Fibroblast of upper back skin (primary cell): Measurements from ENCODE around the gene POGZ.
A peak's percentile ranks its signal among the peaks of the same experiment; 100 is the strongest.
"Not testable (repeated sequence)": the region's sequence is repeated elsewhere in the genome, so short reads cannot be mapped to it uniquely, and the experiment has no call there.

ENCODE experiments used
- DNase-seq: peaks from one replicate; pipeline ENCODE4 v3.0.0-alpha.2; 2013

Gene POGZ

GRCh38 chr1:151411884-151412283, 47.4 kb downstream of the POGZ start:
- no peak for DNase-seq

DNA sequence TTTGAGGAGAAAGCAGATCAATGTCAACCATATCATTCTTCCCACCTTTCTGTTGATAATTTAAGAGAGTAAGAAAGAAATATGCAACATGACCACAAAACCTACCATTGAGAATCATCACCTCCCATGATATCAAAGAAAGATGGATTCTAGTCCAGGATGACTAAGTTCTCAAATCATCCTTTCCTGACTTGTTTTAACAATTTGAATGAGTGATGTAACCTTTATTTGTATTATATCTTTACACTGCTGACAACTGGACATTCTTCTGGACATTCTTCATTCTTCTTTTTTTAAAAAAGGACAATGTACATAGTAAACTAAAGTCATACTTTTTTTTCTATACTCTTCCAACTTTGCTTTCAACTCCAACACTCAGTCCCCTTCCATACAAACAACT, 50.4 kb downstream of the POGZ start:
- DNase-seq = peak; percentile 70

GRCh38 chr1:151407304-151407703, 52.0 kb downstream of the POGZ start:
- no peak for DNase-seq

DNA sequence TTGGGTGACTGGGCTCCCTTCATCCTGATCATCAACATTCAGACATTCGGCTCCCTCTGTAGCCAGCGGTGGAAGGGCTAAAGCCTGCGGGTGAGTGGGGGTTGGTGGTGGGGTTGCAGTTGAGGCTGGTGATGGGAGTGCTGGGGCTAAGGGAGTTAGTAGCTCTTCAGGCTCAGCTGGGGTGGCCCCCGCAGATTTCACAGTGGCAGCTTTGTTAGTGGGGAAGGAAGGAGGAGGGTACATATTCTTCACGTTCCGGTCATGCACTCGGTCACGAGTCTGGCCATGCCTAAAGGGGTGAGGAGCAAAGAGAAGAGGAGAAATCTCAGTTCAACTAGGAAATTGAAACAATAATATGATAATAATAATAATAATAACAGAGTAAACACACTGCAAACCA, 53.1 kb downstream of the POGZ start:
- no peak for DNase-seq

GRCh38 chr1:151405187-151405951, 53.9 kb downstream of the POGZ start:
- DNase-seq = no peak

- DNase-seq = no peak
Observed at GRCh38 chr1:151403612-151404011, 55.7 kb downstream of the POGZ start.

DNA sequence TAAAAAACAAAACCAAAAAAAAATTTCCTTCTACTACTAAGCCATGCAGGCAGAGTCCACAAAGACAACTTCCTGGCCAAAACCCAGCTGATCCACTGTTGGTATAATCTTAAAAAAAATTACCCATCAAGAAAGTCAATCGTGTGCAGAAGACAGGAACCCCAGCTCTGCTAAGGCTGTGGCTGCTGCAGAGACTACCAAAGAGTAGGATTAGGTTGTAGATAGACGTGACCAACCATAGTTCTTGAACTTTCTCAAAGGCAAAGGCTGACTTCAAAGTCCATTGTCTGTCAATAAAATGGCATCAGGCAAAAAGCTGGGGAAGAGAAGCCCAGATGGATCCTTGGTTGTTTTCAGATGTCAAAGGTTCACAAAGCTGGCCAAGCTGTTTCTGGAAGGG, 56.5 kb downstream of the POGZ start:
- DNase-seq = no peak

GRCh38 chr1:151401860-151402259, 57.4 kb downstream of the POGZ start:
- DNase-seq = no peak

- DNase-seq = no peak
Observed at GRCh38 chr1:151401125-151401788, 58.0 kb downstream of the POGZ start.

GRCh38 chr1:151399324-151400171, 59.7 kb downstream of the POGZ start, which contains the start of gene PSMB4:
TSS of gene PSMB4 (plus strand) at chr1:151399573. CDS start at chr1:151399588, 15 bp downstream.
- DNase-seq = peak; percentile 93

- DNase-seq = not testable (repeated sequence)
Observed at GRCh38 chr1:151396265-151396664, 63.0 kb downstream of the POGZ start.

GRCh38 chr1:151393583-151393982, 65.7 kb downstream of the POGZ start:
- no peak for DNase-seq

GRCh38 chr1:151391079-151391563, 68.2 kb downstream of the POGZ start:
- no peak for DNase-seq

DNA sequence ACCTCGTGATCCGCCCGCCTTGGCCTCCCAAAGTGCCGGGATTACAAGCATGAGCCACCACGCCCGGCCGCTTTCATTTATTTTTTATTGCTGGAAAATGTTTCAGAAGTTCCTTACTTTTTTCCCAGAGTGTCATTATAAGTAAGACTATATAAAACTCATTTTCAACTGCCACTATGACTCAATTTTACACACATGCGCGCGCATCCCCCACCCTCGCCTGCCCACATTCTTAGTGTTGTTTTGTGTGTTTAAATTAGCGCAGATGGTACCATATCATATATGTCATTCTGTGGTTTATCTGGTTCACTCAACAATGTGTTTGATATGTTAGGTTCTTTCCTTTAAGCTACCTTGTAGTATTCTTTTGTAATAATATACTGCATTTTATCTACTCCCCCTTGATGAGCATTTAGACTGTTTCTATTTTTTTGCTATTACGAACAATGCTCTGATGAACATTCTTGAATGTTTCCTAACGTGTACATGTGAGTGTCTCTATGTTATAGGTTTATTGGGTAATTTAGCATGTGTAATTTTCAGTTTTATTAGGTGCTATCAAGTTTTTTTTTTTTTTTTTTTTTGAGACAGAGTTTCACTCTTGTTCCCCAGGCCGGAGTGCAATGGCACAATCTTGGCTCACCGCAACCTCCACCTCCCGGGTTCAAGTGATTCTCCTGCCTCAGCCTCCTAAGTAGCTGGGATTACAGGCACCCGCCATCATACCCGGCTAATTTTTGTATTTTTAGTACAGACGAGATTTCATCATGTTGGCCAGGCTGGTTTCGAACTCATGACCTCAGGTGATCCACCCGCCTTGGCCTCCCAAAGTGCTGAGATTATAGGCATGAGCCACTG, 68.8 kb downstream of the POGZ start:
- DNase-seq = not testable (repeated sequence)

GRCh38 chr1:151386002-151386401, 73.3 kb downstream of the POGZ start:
- no peak for DNase-seq

DNA sequence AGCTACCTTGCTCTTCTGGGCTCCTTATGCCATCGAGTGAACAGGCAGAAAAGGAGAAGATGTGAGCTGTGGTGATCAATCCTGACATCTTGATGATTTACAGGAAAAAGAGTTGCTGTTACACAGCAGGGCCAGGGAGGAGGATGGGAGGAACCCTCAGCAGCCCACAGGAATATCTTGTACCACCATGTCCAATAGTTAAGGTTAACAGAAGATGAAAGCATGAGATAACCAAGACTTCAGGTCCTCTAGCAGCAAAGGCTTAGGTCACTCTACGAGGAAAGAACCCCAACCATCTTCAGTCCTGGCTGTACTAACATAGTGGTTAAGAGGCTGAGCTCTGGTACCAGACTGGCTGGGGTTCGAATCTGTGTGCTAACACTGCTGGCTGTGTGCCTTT, 74.7 kb downstream of the POGZ start:
- DNase-seq = no peak

DNA sequence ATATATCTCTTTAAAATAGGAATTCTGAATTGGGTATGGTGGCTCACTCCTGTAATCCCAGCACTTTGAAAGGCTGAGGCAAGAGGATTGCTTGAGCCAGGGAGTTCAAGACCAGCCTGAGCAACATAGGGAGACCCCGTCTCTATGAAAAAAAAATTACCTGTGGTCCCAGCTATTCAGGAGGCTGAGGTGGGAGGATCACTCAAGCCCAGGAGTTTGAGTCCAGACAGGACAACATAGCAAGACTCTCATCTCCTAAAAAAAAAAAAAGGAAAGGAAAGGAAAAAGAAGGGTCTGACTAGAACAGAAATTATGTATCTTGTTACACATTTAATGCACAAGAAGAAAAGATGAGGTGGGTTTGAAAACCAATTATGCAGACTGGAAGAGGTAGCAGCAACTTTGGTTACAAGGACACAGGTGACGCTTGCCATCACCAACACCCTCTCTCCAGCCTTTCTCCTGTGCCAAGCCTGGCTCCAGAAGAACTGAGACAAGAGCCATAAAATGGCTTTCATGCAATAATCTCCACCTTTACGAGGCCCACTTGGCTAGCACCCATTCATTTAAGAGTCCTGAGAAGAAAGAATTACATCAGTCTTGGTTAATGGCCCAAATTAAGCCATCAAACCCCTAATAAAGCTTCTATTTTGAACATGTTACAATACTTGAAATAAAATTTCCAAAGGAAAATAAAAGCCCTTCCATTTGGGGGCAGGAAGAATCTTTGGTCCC, 82.0 kb downstream of the POGZ start:
- DNase-seq = no peak

DNA sequence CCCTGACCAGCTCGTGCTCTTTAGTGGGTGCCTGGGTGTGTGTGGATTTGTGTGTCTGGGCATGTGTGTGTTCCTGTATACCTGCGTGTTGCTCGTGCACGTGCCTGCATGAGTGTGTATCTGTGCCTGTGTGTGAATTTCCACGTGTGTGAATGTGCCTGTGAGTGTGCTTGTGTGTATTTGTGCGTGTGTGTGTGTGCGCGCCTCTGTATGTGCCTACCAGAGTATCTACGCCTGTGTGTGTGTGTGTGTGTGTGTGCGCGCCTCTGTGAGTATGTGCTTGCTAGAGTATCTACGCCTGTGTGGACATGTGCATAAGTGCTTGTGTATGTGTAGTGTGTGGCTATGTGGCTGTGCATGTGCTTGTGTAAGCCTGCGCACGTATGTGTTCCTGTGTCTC, 86.1 kb downstream of the POGZ start:
- DNase-seq = no peak

GRCh38 chr1:151372058-151372934, 87.0 kb downstream of the POGZ start, which contains the start of gene SELENBP1:
TSS of gene SELENBP1 (minus strand) at chr1:151372705. CDS start at chr1:151372641, 64 bp downstream.
- peak; percentile 63 for DNase-seq

- peak; percentile 27 for DNase-seq
Observed at GRCh38 chr1:151371370-151372057, 87.8 kb downstream of the POGZ start.
